Measurements from ENCODE around the gene PPFIBP2. TPM values are rescaled to one million over a fixed set of nuclear protein-coding genes. Genes with fewer than 3 reads are reported as not detected.
"Not testable (repeated sequence)": the region's sequence is repeated elsewhere in the genome, so short reads cannot be mapped to it uniquely, and the experiment has no call there.

Gene PPFIBP2
- total and polyA plus RNA-seq, 12 donors = 6.4 to 40.7 (median 21.4) TPM

DNA sequence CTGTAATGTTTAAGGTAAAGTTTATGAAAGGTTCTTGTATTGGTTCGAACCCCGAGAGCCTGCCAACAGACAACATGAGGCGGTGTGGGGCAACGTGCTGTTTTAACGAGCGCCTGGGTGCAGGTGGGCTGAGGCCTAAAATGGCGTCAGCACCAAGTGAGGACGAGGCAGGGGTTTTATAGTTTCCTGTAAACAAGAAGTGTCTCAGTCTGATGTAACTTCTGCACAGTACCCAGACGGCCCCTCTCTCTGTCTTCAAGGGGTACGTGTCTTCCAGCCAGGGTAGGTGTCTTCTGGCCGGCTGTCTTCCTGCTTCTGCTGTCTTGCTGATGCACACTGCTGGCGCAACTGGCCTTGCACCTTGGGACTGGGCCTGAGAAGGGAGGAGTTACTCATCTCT lies 2.7 kb downstream of the PPFIBP2 start:
- no peaks in the 10 kb centered on the region for H3K27me3 ChIP-seq
- no peak overlapping the region for H3K27ac ChIP-seq
- 92 to 95% methylated on average over 12 of the region's 12 CpGs for WGBS, 2 donors
- intact Hi-C loops (cut with DNase I) = loop anchor here in 2 of 10 donors (10.0 kb wide), 2 partner anchors 58 to 168 kb away; no protein-coding TSS in a partner anchor
- ATAC-seq (no peak), DNase-seq (no peak)
- H3K4me3 ChIP-seq = no peak overlapping the region
- no peaks in the 10 kb centered on the region for H3K9me3 ChIP-seq
- no peaks in the 10 kb centered on the region for H3K36me3 ChIP-seq
- TF ChIP-seq, protein P1, sequence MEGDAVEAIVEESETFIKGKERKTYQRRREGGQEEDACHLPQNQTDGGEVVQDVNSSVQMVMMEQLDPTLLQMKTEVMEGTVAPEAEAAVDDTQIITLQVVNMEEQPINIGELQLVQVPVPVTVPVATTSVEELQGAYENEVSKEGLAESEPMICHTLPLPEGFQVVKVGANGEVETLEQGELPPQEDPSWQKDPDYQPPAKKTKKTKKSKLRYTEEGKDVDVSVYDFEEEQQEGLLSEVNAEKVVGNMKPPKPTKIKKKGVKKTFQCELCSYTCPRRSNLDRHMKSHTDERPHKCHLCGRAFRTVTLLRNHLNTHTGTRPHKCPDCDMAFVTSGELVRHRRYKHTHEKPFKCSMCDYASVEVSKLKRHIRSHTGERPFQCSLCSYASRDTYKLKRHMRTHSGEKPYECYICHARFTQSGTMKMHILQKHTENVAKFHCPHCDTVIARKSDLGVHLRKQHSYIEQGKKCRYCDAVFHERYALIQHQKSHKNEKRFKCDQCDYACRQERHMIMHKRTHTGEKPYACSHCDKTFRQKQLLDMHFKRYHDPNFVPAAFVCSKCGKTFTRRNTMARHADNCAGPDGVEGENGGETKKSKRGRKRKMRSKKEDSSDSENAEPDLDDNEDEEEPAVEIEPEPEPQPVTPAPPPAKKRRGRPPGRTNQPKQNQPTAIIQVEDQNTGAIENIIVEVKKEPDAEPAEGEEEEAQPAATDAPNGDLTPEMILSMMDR (IDR thresholded peaks at IDR 0.05) = no peak
- H3K4me1 ChIP-seq = peaks cover 10 to 44% (median 27%) of the 10 kb centered on the region in 9 donors

- H3K4me3 ChIP-seq, H3K9me3 ChIP-seq, ATAC-seq, DNase-seq, H3K27ac ChIP-seq, H3K36me3 ChIP-seq, H3K27me3 ChIP-seq: not testable (repeated sequence)
- intact Hi-C loops (cut with DNase I) = loop anchor here in 2 of 10 donors (10.0 kb wide), 2 partner anchors 57 to 167 kb away; no protein-coding TSS in a partner anchor
- peaks cover 3 to 42% (median 14%) of the 10 kb centered on the region in 9 donors for H3K4me1 ChIP-seq
- WGBS, 2 donors = 96 to 97% methylated on average over 13 of the region's 13 CpGs
Observed at GRCh38 chr11:7517743-7518142, 3.9 kb downstream of the PPFIBP2 start.

GRCh38 chr11:7518811-7519562 lies 5.2 kb downstream of the PPFIBP2 start:
- no peak overlapping the region for H3K4me3 ChIP-seq
- intact Hi-C loops (cut with DNase I) = loop anchor here in 2 of 10 donors (10.0 kb wide), 2 partner anchors 56 to 166 kb away; no protein-coding TSS in a partner anchor
- DNase-seq (no peak), ATAC-seq (no peak)
- H3K27me3 ChIP-seq = no peaks in the 10 kb centered on the region
- TF ChIP-seq, protein P1 (IDR thresholded peaks at IDR 0.05) = no peak
- no peak overlapping the region for H3K27ac ChIP-seq
- H3K36me3 ChIP-seq = no peaks in the 10 kb centered on the region
- no peaks in the 10 kb centered on the region for H3K9me3 ChIP-seq
- WGBS, 2 donors = 92 to 94% methylated on average over 23 of the region's 23 CpGs
- peaks cover 0 to 50% (median 15%) of the 10 kb centered on the region in 9 donors for H3K4me1 ChIP-seq

- Histone ChIP-seq H3K27ac (peak overlapping the region in 2 of 10 donors; percentile 39 to 82), H3K4me3 (no peak overlapping the region), H3K4me1 (peaks cover 0 to 52% (median 10%) of the 10 kb centered on the region in 9 donors), H3K9me3 (no peaks in the 10 kb centered on the region), H3K27me3 (no peaks in the 10 kb centered on the region), H3K36me3 (no peaks in the 10 kb centered on the region)
- DNase-seq (no peak), ATAC-seq (no peak)
- intact Hi-C loops (cut with DNase I) = no loop called here
- 74 to 75% methylated on average over 18 of the region's 18 CpGs for WGBS, 2 donors
- TF ChIP-seq, protein P1 (IDR thresholded peaks at IDR 0.05) = no peak
Observed at GRCh38 chr11:7520011-7520942, 6.5 kb downstream of the PPFIBP2 start.

All from heart right ventricle (tissue), 16 donors.